Peyer's patch (tissue), 4 donors: ENCODE data around the gene TUSC2.

Experiments used
- POLR2A ChIP-seq, 2 donors: fragments of 450-650 bp; IDR thresholded peaks; one replicate each; pipeline ENCODE4 v1.5.1; 2017; ENCODE audit warnings: antibody characterized with exemption in 2 of 2, mild to moderate bottlenecking in 2 of 2, moderate library complexity in 2 of 2
- TF ChIP-seq, protein P1 (sequence below), 6 experiments: fragments of 450-650 bp in 4 of 6; fragments of 200-600 bp in 2 of 6; sonication (generic) in 1 of 6; IDR thresholded peaks; one replicate each; pipeline ENCODE4 v1.5.1; 2017 to 2019; ENCODE audit warnings: antibody characterized with exemption in 6 of 6, mild to moderate bottlenecking in 3 of 6, moderate library complexity in 1 of 6

DNA sequence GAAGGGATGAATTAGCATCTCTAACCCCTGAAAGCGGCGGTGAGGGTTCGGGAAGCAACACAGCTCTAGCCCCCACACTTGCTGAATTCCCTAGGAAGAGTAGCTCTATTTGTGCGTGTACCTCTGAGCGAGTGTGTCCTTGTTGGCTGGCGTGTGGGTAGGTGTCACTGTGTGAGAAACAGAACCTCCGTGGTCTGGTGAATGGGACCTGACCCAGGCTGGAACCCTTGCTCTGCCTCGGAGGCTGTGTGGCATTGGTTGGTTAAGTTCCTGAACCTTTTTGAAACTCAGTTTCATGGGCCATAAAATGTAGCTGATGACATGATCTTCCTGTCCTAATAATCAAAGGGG lies 31.7 kb upstream of the TUSC2 start:
- TF ChIP-seq, protein P1, sequence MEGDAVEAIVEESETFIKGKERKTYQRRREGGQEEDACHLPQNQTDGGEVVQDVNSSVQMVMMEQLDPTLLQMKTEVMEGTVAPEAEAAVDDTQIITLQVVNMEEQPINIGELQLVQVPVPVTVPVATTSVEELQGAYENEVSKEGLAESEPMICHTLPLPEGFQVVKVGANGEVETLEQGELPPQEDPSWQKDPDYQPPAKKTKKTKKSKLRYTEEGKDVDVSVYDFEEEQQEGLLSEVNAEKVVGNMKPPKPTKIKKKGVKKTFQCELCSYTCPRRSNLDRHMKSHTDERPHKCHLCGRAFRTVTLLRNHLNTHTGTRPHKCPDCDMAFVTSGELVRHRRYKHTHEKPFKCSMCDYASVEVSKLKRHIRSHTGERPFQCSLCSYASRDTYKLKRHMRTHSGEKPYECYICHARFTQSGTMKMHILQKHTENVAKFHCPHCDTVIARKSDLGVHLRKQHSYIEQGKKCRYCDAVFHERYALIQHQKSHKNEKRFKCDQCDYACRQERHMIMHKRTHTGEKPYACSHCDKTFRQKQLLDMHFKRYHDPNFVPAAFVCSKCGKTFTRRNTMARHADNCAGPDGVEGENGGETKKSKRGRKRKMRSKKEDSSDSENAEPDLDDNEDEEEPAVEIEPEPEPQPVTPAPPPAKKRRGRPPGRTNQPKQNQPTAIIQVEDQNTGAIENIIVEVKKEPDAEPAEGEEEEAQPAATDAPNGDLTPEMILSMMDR (IDR thresholded peaks at IDR 0.05) = no peak
- no peak for TF ChIP-seq POLR2A (IDR thresholded peaks at IDR 0.05)
